Measurements from ENCODE around the gene LRRC10B.

- TF ChIP-seq CTCF (conservative IDR thresholded peaks at IDR 0.05) = no peak
- TF ChIP-seq EZH2 (IDR thresholded peaks at IDR 0.05; ENCODE audit: low read depth) = no peak
Observed at GRCh38 chr11:61539831-61540357, 31.3 kb downstream of the LRRC10B start.

Measured in PC-9 (cell line).